Measurements from ENCODE around the gene SGO2. TPM values are rescaled to one million over a fixed set of nuclear protein-coding genes. Genes with fewer than 3 reads are reported as not detected.

The SGO2 gene
- total and polyA plus RNA-seq, 9 of the 15 experiments (the other 6 are each of a cell fraction or from before 2014, with no cell fraction given): 14.5 to 25.9 (median 16.6) TPM

- TF ChIP-seq, protein P1, sequence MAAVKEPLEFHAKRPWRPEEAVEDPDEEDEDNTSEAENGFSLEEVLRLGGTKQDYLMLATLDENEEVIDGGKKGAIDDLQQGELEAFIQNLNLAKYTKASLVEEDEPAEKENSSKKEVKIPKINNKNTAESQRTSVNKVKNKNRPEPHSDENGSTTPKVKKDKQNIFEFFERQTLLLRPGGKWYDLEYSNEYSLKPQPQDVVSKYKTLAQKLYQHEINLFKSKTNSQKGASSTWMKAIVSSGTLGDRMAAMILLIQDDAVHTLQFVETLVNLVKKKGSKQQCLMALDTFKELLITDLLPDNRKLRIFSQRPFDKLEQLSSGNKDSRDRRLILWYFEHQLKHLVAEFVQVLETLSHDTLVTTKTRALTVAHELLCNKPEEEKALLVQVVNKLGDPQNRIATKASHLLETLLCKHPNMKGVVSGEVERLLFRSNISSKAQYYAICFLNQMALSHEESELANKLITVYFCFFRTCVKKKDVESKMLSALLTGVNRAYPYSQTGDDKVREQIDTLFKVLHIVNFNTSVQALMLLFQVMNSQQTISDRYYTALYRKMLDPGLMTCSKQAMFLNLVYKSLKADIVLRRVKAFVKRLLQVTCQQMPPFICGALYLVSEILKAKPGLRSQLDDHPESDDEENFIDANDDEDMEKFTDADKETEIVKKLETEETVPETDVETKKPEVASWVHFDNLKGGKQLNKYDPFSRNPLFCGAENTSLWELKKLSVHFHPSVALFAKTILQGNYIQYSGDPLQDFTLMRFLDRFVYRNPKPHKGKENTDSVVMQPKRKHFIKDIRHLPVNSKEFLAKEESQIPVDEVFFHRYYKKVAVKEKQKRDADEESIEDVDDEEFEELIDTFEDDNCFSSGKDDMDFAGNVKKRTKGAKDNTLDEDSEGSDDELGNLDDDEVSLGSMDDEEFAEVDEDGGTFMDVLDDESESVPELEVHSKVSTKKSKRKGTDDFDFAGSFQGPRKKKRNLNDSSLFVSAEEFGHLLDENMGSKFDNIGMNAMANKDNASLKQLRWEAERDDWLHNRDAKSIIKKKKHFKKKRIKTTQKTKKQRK (IDR thresholded peaks at IDR 0.05; ENCODE audit: borderline replicate concordance, low read depth, low read length): no peak
- TF ChIP-seq ZZZ3 (IDR thresholded peaks at IDR 0.05) (no peak), ZNF282 (CRISPR knock-in tag; IDR thresholded peaks at IDR 0.05) (no peak), MTF1 (CRISPR knock-in tag; IDR thresholded peaks at IDR 0.05; ENCODE audit: borderline replicate concordance) (no peak), TCF7 (IDR thresholded peaks at IDR 0.05; ENCODE audit: borderline replicate concordance) (no peak), PKNOX1 (IDR thresholded peaks at IDR 0.05) (no peak), C11orf30 (IDR thresholded peaks at IDR 0.05; ENCODE audit: low read depth) (no peak), ZFP91 (CRISPR knock-in tag; IDR thresholded peaks at IDR 0.05) (no peak), BCOR (IDR thresholded peaks at IDR 0.05) (0 out of 2 replicates have a peak, but pooled peaks have one; percentile 12), ZNF431 (CRISPR knock-in tag; IDR thresholded peaks at IDR 0.05) (no peak), CBFA2T2 (conservative IDR thresholded peaks at IDR 0.05) (0 out of 2 replicates have a peak, but pooled peaks have one; percentile 22), LCOR (CRISPR knock-in tag; IDR thresholded peaks at IDR 0.05) (no peak), ZNF347 (CRISPR knock-in tag; IDR thresholded peaks at IDR 0.05; ENCODE audit: low read depth) (no peak), GTF2B (IDR thresholded peaks at IDR 0.05; ENCODE audit: extremely low read depth, insufficient read length) (no peak), XRCC4 (IDR thresholded peaks at IDR 0.05; ENCODE audit: extremely low read depth, insufficient read depth, insufficient read length) (no peak)
- TF ChIP-seq, protein P2, sequence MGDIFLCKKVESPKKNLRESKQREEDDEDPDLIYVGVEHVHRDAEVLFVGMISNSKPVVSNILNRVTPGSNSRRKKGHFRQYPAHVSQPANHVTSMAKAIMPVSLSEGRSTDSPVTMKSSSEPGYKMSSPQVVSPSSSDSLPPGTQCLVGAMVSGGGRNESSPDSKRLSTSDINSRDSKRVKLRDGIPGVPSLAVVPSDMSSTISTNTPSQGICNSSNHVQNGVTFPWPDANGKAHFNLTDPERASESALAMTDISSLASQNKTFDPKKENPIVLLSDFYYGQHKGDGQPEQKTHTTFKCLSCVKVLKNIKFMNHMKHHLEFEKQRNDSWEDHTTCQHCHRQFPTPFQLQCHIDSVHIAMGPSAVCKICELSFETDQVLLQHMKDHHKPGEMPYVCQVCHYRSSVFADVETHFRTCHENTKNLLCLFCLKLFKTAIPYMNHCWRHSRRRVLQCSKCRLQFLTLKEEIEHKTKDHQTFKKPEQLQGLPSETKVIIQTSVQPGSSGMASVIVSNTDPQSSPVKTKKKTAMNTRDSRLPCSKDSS (IDR thresholded peaks at IDR 0.05; ENCODE audit: low read depth, partially characterized antibody): no peak
- TF ChIP-seq, protein P3, sequence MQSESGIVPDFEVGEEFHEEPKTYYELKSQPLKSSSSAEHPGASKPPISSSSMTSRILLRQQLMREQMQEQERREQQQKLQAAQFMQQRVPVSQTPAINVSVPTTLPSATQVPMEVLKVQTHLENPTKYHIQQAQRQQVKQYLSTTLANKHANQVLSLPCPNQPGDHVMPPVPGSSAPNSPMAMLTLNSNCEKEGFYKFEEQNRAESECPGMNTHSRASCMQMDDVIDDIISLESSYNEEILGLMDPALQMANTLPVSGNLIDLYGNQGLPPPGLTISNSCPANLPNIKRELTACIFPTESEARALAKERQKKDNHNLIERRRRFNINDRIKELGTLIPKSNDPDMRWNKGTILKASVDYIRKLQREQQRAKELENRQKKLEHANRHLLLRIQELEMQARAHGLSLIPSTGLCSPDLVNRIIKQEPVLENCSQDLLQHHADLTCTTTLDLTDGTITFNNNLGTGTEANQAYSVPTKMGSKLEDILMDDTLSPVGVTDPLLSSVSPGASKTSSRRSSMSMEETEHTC (IDR thresholded peaks at IDR 0.05): no peak
- TF ChIP-seq, protein P4, sequence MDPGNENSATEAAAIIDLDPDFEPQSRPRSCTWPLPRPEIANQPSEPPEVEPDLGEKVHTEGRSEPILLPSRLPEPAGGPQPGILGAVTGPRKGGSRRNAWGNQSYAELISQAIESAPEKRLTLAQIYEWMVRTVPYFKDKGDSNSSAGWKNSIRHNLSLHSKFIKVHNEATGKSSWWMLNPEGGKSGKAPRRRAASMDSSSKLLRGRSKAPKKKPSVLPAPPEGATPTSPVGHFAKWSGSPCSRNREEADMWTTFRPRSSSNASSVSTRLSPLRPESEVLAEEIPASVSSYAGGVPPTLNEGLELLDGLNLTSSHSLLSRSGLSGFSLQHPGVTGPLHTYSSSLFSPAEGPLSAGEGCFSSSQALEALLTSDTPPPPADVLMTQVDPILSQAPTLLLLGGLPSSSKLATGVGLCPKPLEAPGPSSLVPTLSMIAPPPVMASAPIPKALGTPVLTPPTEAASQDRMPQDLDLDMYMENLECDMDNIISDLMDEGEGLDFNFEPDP (CRISPR knock-in tag; IDR thresholded peaks at IDR 0.05): no peak
These were observed 29.3 kb upstream of the SGO2 start (continued) for GRCh38 chr2:200496696-200497095.

Data from K562 (cell line).